Heart right ventricle (tissue), 16 donors: ENCODE measurements around the gene NEMF. TPM values are rescaled to one million over a fixed set of nuclear protein-coding genes. Genes with fewer than 3 reads are reported as not detected.
"Not testable (repeated sequence)": the region's sequence is repeated elsewhere in the genome, so short reads cannot be mapped to it uniquely, and the experiment has no call there.

ENCODE experiments used
- ATAC-seq, 8 donors: fragments of 200-7000 bp; cut with Tn5 transposase; one replicate each; pipeline ENCODE4 v1.9.1; 2020; ENCODE audit warnings: mild to moderate bottlenecking in 8 of 8, moderate library complexity in 8 of 8, moderate number of reproducible peaks in 1 of 8
- DNase-seq, 2 donors: peaks; one replicate each; pipeline ENCODE4 v3.0.0-alpha.2; 2020
- H3K27ac ChIP-seq, 10 donors: fragments of 200-600 bp; sonication (generic) in 2 of 10; one replicate each; pipeline versions ENCODE4 v1.5.0 to v1.8.0; 2020 to 2022; ENCODE audit warnings: mild to moderate bottlenecking in 3 of 10
- H3K27me3 ChIP-seq, 7 donors: fragments of 200-600 bp; one replicate each; pipeline ENCODE4 v1.8.0; 2021 to 2022; ENCODE audit warnings: mild to moderate bottlenecking in 2 of 7
- H3K36me3 ChIP-seq, 9 donors: fragments of 200-600 bp; sonication (generic) in 1 of 9; one replicate each; pipeline versions ENCODE4 v1.5.0 to v1.8.0; 2020 to 2022; ENCODE audit warnings: mild to moderate bottlenecking in 2 of 9
- H3K4me1 ChIP-seq, 9 donors: fragments of 200-600 bp; sonication (generic) in 1 of 9; one replicate each; pipeline versions ENCODE4 v1.5.0 to v1.8.0; 2020 to 2022; ENCODE audit warnings: mild to moderate bottlenecking in 4 of 9
- H3K4me3 ChIP-seq, 10 donors: fragments of 200-600 bp; sonication (generic) in 2 of 10; one replicate each; pipeline versions ENCODE4 v1.5.0 to v1.8.0; 2020 to 2022; ENCODE audit warnings: mild to moderate bottlenecking in 7 of 10, moderate library complexity in 2 of 10
- H3K9me3 ChIP-seq, 11 donors: fragments of 200-600 bp in 10 of 11; sonication (generic) in 2 of 11; one replicate each; pipeline versions ENCODE4 v1.5.0 to v1.8.0; 2013 to 2022; ENCODE audit warnings: mild to moderate bottlenecking in 2 of 11, control low read depth in 1 of 11, moderate library complexity in 1 of 11
- WGBS, 2 donors: extraction: QIAGEN DNeasy Blood & Tissue Kit; methylation state at CpG; one replicate each; pipeline ENCODE4 v1.1.7; 2013; ENCODE audit warnings: inconsistent platforms in 1 of 2; 5-methylcytosine and 5-hydroxymethylcytosine counted together
- intact Hi-C, 10 donors: fragments of 100-400 bp; cut with DNase I; formaldehyde crosslinking; loops; one replicate each; pipeline versions ENCODE4 v1.11.1 to v1.14.2; 2022
- polyA plus RNA-seq, 2 donors: library from polyadenylated mRNA; stranded (reverse); fragments of 200-250 nt; gene quantifications; one replicate each; pipeline ENCODE4 v1.2.3, GENCODE V29; 2013
- total RNA-seq, 10 donors: library from RNA; stranded (reverse); fragmentation: NEBNext Ultra II Directional in 3 of 10; extraction: Animal tissue kit (Norgen Biotek cat#: 25700) in 3 of 10; gene quantifications; one replicate each; pipeline versions ENCODE4 v1.2.1 to v1.2.4, GENCODE V29; 2021 to 2023
- TF ChIP-seq, protein P1 (sequence below), 9 donors: fragments of 200-600 bp; sonication (generic) in 2 of 9; IDR thresholded peaks; one replicate each; pipeline versions ENCODE4 v1.5.0 to v1.8.0; 2021 to 2022; ENCODE audit warnings: antibody characterized with exemption in 9 of 9, mild to moderate bottlenecking in 5 of 9, moderate library complexity in 1 of 9
- donor health status: Arrhythmogenic right ventricular cardiomyopathy.
- donor health status: ischemic (EF 13 %, LVEDD 7.1; RV severe dilation, severe dysfunction).
- donor health status: healthy with polysubstance abuse.
- donor health status: DM: no; HTN: yes; CAD: no.
- donor health status: DM: no; HTN: no; CAD: no.
- donor health status: ischemic (EF 25% LVEDD 6.9; RV normal size, moderate dysfunction).
- donor health status: ischemic (EF 25% LVEDD 5.7; RV mildly dilated, moderate dysfunction).
- donor health status: healthy.
- donor health status: DM: yes; HTN: yes; CAD: no.
- donor health status: Ischemic cardiomyopathy.
- donor health status: ischemic (EF 35%, LVEDD 5.7; RV mildly dilated, moderate dysfunction).
- donor health status: nonischemic (EF 11% LVEDD 7.7; RV severe dilation, severe dysfunction).
- donor health status: DM: yes; HTN: yes; CAD: no.
- donor health status: PGD.
- donor health status: ischemic (EF 29% LVEDD 5.4; RV normal size, mild dysfunction).
- donor health status: nonischemic (EF 23%, LVEDD 6.1; RV moderate dilation, normal function).

NEMF gene
- total and polyA plus RNA-seq, 12 donors = 18.0 to 67.4 (median 53.9) TPM

DNA sequence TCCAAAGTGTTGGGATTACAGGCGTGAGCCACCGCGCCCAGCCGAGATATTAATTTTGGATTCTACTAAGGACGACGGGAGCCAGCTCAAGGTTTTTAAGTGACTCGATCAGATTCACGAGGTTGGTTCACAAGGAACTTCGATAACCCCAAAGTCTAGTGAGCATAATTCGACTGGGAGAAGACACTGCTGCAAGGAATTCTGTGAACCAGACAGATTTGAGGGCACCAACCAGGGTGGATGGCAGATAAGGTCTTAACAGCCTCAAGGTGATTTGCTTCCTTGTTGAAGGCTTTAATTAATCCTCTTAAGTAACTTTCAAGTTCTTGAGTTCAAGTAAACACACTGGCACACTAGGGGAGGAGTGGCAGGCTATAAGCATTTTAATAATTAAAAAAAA lies 85.7 kb downstream of the NEMF start:
- Histone ChIP-seq H3K27me3 (no peaks in the 10 kb centered on the region), H3K4me1 (peaks cover 2 to 35% (median 31%) of the 10 kb centered on the region in 9 donors), H3K36me3 (peaks cover 0 to 4% (median 0%) of the 10 kb centered on the region in 9 donors), H3K4me3 (peak overlapping the region in 9 of 10 donors; percentile 73 to 99 (median 97)), H3K9me3 (no peaks in the 10 kb centered on the region), H3K27ac (peak overlapping the region; percentile 89 to 99 (median 98))
- ATAC-seq = no peak
- WGBS, 2 donors = 82% methylated on average over 10 of the region's 10 CpGs
- intact Hi-C loops = loop anchor here in 9 of 10 donors (2.0 to 10.0 kb wide), 8 partner anchors 62 to 145 kb away; partner anchors contain the start of genes DNAAF2 (in 4 of the 9), KLHDC1 (in 2 of the 9), MGAT2 (in 1 of the 9) and POLE2 (in 1 of the 9)
- DNase-seq = no peak
- TF ChIP-seq, protein P1, sequence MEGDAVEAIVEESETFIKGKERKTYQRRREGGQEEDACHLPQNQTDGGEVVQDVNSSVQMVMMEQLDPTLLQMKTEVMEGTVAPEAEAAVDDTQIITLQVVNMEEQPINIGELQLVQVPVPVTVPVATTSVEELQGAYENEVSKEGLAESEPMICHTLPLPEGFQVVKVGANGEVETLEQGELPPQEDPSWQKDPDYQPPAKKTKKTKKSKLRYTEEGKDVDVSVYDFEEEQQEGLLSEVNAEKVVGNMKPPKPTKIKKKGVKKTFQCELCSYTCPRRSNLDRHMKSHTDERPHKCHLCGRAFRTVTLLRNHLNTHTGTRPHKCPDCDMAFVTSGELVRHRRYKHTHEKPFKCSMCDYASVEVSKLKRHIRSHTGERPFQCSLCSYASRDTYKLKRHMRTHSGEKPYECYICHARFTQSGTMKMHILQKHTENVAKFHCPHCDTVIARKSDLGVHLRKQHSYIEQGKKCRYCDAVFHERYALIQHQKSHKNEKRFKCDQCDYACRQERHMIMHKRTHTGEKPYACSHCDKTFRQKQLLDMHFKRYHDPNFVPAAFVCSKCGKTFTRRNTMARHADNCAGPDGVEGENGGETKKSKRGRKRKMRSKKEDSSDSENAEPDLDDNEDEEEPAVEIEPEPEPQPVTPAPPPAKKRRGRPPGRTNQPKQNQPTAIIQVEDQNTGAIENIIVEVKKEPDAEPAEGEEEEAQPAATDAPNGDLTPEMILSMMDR (IDR thresholded peaks at IDR 0.05) = no peak

DNA sequence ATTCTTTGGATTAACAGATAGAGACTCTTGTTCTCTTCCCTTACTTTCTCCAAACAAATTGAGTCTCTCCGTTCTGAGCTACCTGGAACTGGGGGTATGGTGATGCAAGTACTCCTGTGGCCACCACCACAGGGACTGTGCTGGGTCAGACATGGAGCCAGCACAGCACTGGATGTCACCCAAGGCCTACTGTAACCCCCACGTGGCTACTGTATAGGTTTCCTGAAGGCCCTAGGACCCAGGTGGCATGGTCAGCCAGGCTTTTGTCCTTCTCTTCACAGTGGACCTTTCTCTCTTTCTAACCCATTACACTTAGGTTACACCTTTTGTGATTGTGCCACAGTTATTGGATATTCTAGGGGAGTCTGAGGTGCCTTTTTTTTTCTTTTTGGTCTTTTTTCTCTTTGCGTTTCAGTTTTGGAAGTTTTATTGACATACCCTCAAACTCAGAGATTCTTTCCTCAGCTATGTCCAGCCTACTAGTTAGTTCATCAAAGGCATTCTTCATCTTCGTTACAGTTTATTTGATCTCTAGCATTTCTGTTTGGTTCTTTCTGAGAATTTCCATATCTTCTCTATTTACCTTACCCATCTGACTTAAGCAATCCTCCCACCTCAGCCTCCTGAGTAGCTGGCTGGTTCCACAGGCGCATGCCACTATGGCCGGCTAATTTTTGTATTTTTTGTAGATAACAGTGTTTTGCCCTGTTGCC lies 90.6 kb downstream of the NEMF start:
- 79 to 83% methylated on average over 6 of the region's 6 CpGs for WGBS, 2 donors
- Histone ChIP-seq H3K9me3 (no peaks in the 10 kb centered on the region), H3K4me1 (peaks cover 0 to 5% (median 3%) of the 10 kb centered on the region in 9 donors), H3K4me3 (no peak overlapping the region), H3K27ac (no peak overlapping the region), H3K27me3 (no peaks in the 10 kb centered on the region), H3K36me3 (no peaks in the 10 kb centered on the region)
- TF ChIP-seq, protein P1 (IDR thresholded peaks at IDR 0.05) = no peak
- intact Hi-C loops = loop anchor here in 3 of 10 donors (10.0 kb wide), 2 partner anchors 57 to 127 kb away; partner anchors contain the start of gene DNAAF2 (in 3 of the 3)
- ATAC-seq (no peak), DNase-seq (no peak)

DNA sequence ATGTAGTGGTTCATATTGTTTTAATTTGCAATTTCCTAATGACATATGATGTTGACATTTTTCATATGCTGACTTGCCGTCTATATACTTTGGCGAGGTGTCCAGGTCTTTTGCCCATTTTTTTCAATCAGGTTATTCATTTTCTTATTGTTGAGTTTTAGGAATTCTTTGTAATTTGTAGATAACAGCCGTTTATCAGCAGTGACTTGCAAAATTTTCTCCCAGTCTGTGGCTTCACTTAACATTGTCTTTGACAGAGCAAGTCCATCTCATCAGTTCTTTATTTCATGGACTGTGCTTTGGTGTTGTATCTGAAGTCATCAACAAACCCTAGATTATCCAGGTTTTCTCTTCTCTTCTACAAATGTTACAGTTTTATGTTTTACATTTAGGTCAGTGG lies 97.2 kb downstream of the NEMF start:
- TF ChIP-seq, protein P1 (IDR thresholded peaks at IDR 0.05) = no peak
- Histone ChIP-seq H3K4me3 (no peak overlapping the region), H3K27ac (no peak overlapping the region), H3K9me3 (no peaks in the 10 kb centered on the region), H3K36me3 (peaks cover 0 to 26% (median 0%) of the 10 kb centered on the region in 9 donors), H3K27me3 (no peaks in the 10 kb centered on the region), H3K4me1 (no peaks in the 10 kb centered on the region)
- no peak for DNase-seq
- 72 to 82% methylated on average over 3 of the region's 3 CpGs for WGBS, 2 donors
- no peak for ATAC-seq
- intact Hi-C loops = no loop called here

DNA sequence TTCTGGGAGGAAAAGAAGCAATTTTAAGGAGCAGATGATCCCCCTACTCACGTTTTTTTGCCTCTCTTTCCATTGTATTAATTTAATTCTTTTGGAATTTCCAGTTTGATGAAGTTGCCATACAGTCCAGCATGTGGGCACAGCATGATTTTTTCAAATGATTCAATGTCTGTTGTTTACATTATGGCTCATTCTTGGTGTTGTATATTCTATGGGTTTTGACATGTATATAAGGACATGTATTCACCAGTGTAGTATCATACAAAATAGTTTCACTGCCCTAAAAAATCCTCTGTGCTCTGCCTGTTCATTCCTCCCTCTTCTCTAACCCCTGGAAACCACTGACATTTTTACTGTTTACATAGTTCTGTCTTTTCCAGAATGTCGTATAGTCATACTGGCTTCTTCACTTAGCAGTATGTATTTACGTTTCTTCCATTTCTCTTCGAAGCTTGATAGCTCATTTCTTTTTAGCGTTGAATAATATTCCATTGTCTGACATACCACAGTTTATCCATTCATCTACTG lies 98.0 kb downstream of the NEMF start:
- Histone ChIP-seq H3K27ac (no peak overlapping the region), H3K27me3 (no peaks in the 10 kb centered on the region), H3K4me3 (no peak overlapping the region), H3K36me3 (peaks cover 0 to 34% (median 0%) of the 10 kb centered on the region in 9 donors), H3K4me1 (no peaks in the 10 kb centered on the region), H3K9me3 (no peaks in the 10 kb centered on the region)
- intact Hi-C loops = no loop called here
- ATAC-seq (no peak), DNase-seq (no peak)
- TF ChIP-seq, protein P1 (IDR thresholded peaks at IDR 0.05) = no peak
- 76 to 82% methylated on average over 5 of the region's 5 CpGs for WGBS, 2 donors

DNA sequence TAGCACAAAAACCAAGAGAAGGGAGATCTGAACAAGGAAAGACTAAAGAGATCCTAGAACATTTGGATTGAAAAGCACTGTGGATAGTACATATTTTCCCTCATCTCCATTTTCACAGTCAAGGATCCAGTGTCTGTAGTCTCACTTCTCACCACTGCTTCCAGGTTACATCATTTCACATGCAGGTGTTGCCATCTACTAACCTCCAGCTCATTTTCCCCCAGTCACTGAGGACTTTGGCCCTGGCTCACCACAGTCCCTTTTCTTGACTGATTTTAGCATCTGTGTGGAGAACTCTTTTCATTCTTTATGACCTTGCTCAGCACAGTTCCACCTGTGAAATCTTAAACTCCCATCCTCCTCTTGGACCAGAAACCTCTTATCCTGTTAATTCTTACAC lies 106.1 kb downstream of the NEMF start:
- H3K4me1 ChIP-seq, H3K4me3 ChIP-seq, intact Hi-C loops, H3K9me3 ChIP-seq, ATAC-seq, H3K27me3 ChIP-seq, H3K27ac ChIP-seq, DNase-seq: not testable (repeated sequence)
- H3K36me3 ChIP-seq = peaks cover 0 to 100% (median 3%) of the 10 kb centered on the region in 9 donors
